ENCODE results near the gene NEO1. TPM values are rescaled to one million over a fixed set of nuclear protein-coding genes. Genes with fewer than 3 reads are reported as not detected.

Gene NEO1
- polyA plus RNA-seq, 1 donor from 2014 or later, result 57.0 TPM

- no peaks in the 10 kb centered on the region for H3F3A ChIP-seq (ENCODE audit: insufficient read depth, low read length, poor library complexity, severe bottlenecking)
- no peak overlapping the region for H3K27ac ChIP-seq (ENCODE audit: low read length)
- no peaks in the 10 kb centered on the region for H3K79me2 ChIP-seq (replicated peaks; ENCODE audit: insufficient read depth, low read length)
- TF ChIP-seq SMC3 (conservative IDR thresholded peaks at IDR 0.05; ENCODE audit: poor library complexity) (peak; percentile 82), CTCF (IDR thresholded peaks at IDR 0.05; ENCODE audit: poor library complexity, severe bottlenecking) (peak; percentile 80), POLR2AphosphoS5 (IDR thresholded peaks at IDR 0.05) (no peak), RAD21 (conservative IDR thresholded peaks at IDR 0.05) (peak; percentile 83)
- no peak overlapping the region for H3K4me2 ChIP-seq (ENCODE audit: low read length)
- no peaks in the 10 kb centered on the region for H3K9me3 ChIP-seq (ENCODE audit: low read length)
- H3K9ac ChIP-seq (ENCODE audit: low read length), result no peak overlapping the region
- H3K4me3 ChIP-seq (ENCODE audit: low read length), result no peak overlapping the region
- H4K20me1 ChIP-seq (ENCODE audit: insufficient read depth), result no peaks in the 10 kb centered on the region
- H2AFZ ChIP-seq (ENCODE audit: low read depth, low read length), result no peak overlapping the region
- no peaks in the 10 kb centered on the region for H3K27me3 ChIP-seq (ENCODE audit: insufficient read depth, low read depth, low read length)
- H3K9me2 ChIP-seq (ENCODE audit: insufficient read depth, low read length), result no peaks in the 10 kb centered on the region
- peaks cover 6% of the 10 kb centered on the region for H3K36me3 ChIP-seq (ENCODE audit: insufficient read depth, low read length)
These were observed 221.1 kb downstream of the NEO1 start for GRCh38 chr15:73273181-73274002.

- no peaks in the 10 kb centered on the region for H3K9me3 ChIP-seq (ENCODE audit: low read length)
- no peak overlapping the region for H3K4me3 ChIP-seq (ENCODE audit: low read length)
- no peaks in the 10 kb centered on the region for H3K36me3 ChIP-seq (ENCODE audit: insufficient read depth, low read length)
- H3K9ac ChIP-seq (ENCODE audit: low read length), result no peak overlapping the region
- H3F3A ChIP-seq (ENCODE audit: insufficient read depth, low read length, poor library complexity, severe bottlenecking), result no peaks in the 10 kb centered on the region
- H3K27ac ChIP-seq (ENCODE audit: low read length), result no peak overlapping the region
- TF ChIP-seq TAF1 (IDR thresholded peaks at IDR 0.05; ENCODE audit: low read depth) (no peak), EZH2 (IDR thresholded peaks at IDR 0.05; ENCODE audit: borderline replicate concordance, insufficient read depth, low read length, poor library complexity, severe bottlenecking) (no peak), RAD21 (conservative IDR thresholded peaks at IDR 0.05) (no peak), MXI1 (conservative IDR thresholded peaks at IDR 0.05; ENCODE audit: poor library complexity, severe bottlenecking) (no peak), EP300 (conservative IDR thresholded peaks at IDR 0.05; ENCODE audit: poor library complexity, severe bottlenecking) (no peak), POLR2AphosphoS5 (IDR thresholded peaks at IDR 0.05) (no peak), SMC3 (conservative IDR thresholded peaks at IDR 0.05; ENCODE audit: poor library complexity) (no peak), CTCF (IDR thresholded peaks at IDR 0.05; ENCODE audit: poor library complexity, severe bottlenecking) (no peak), REST (IDR thresholded peaks at IDR 0.05; ENCODE audit: borderline replicate concordance) (no peak)
- H2AFZ ChIP-seq (ENCODE audit: low read depth, low read length), result no peak overlapping the region
- H3K4me2 ChIP-seq (ENCODE audit: low read length), result no peak overlapping the region
- no peaks in the 10 kb centered on the region for H3K9me2 ChIP-seq (ENCODE audit: insufficient read depth, low read length)
- H3K27me3 ChIP-seq (ENCODE audit: insufficient read depth, low read depth, low read length), result no peaks in the 10 kb centered on the region
- no peaks in the 10 kb centered on the region for H3K79me2 ChIP-seq (replicated peaks; ENCODE audit: insufficient read depth, low read length)
- no peaks in the 10 kb centered on the region for H4K20me1 ChIP-seq (ENCODE audit: insufficient read depth)
These were observed 223.6 kb downstream of the NEO1 start for GRCh38 chr15:73275862-73276261.

Data from neural cell (in vitro differentiated cells).